HEK293T (cell line): Measurements from ENCODE around the gene RBFOX2.

ENCODE experiments used
- CTCF ChIA-PET: fragments of 350-600 bp; formaldehyde crosslinking; extraction: SDS; loops from one replicate; lab custom pipeline; 2021; ENCODE audit warnings: antibody characterized with exemption, inconsistent platforms; lab: Yijun Ruan, JAX
- POLR2A ChIA-PET: fragments of 350-600 bp; formaldehyde crosslinking; extraction: SDS; loops from one replicate; lab custom pipeline; 2020; ENCODE audit warnings: antibody characterized with exemption, inconsistent platforms; lab: Yijun Ruan, JAX
- DNase-seq: peaks from one replicate; pipeline ENCODE4 v3.0.0; 2012; ENCODE audit warnings: mixed read lengths; ENCODE audit errors: extremely low spot score
- ARNT ChIP-seq: fragments of 450-650 bp; IDR thresholded peaks from 2 replicates; pipeline ENCODE4 v1.6.1; 2017; ENCODE audit warnings: mild to moderate bottlenecking
- BHLHE40 ChIP-seq: fragments of 450-650 bp; IDR thresholded peaks from 2 replicates; pipeline ENCODE4 v1.6.1; 2016; ENCODE audit warnings: mild to moderate bottlenecking, moderate library complexity, borderline replicate concordance
- CTBP1 ChIP-seq: fragments of 450-650 bp; IDR thresholded peaks from 2 replicates; pipeline ENCODE4 v1.6.1; 2016; ENCODE audit warnings: borderline replicate concordance
- ELF4 ChIP-seq: fragments of 450-650 bp; IDR thresholded peaks from 2 replicates; pipeline ENCODE4 v1.6.1; 2017; ENCODE audit warnings: antibody characterized with exemption
- FOXA1 ChIP-seq: fragments of 450-650 bp; IDR thresholded peaks from 2 replicates; pipeline ENCODE4 v1.6.1; 2016; ENCODE audit warnings: mild to moderate bottlenecking
- FOXK2 ChIP-seq: fragments of 450-650 bp; IDR thresholded peaks from 2 replicates; pipeline ENCODE4 v1.6.1; 2016; ENCODE audit warnings: mild to moderate bottlenecking
- FOXM1 ChIP-seq: fragments of 450-650 bp; IDR thresholded peaks from 2 replicates; pipeline ENCODE4 v1.6.1; 2017; ENCODE audit warnings: mild to moderate bottlenecking, borderline replicate concordance
- HDGF ChIP-seq: fragments of 450-650 bp; IDR thresholded peaks from 2 replicates; pipeline ENCODE4 v1.6.1; 2017; ENCODE audit warnings: antibody characterized with exemption, borderline replicate concordance
- L3MBTL2 ChIP-seq: fragments of 450-650 bp; conservative IDR thresholded peaks from 2 replicates; pipeline ENCODE4 v1.6.1; 2016; ENCODE audit warnings: mild to moderate bottlenecking
- LEF1 ChIP-seq: fragments of 450-650 bp; IDR thresholded peaks from 2 replicates; pipeline ENCODE4 v1.6.1; 2017; ENCODE audit warnings: mild to moderate bottlenecking, borderline replicate concordance
- NFRKB ChIP-seq: fragments of 450-650 bp; IDR thresholded peaks from 2 replicates; pipeline ENCODE4 v1.6.1; 2016; ENCODE audit warnings: mild to moderate bottlenecking, moderate library complexity
- PKNOX1 ChIP-seq: fragments of 450-650 bp; IDR thresholded peaks from 2 replicates; pipeline ENCODE4 v1.6.1; 2016
- SP1 ChIP-seq: fragments of 450-650 bp; IDR thresholded peaks from 2 replicates; pipeline ENCODE4 v1.6.1; 2017
- SUZ12 ChIP-seq: fragments of 450-650 bp; IDR thresholded peaks from 2 replicates; pipeline ENCODE4 v1.6.1; 2016; ENCODE audit warnings: mild to moderate bottlenecking
- TARDBP ChIP-seq: fragments of 450-650 bp; IDR thresholded peaks from 2 replicates; pipeline ENCODE4 v1.6.1; 2016
- ZNF384 ChIP-seq: fragments of 450-650 bp; IDR thresholded peaks from 2 replicates; pipeline ENCODE4 v1.6.1; 2016

RBFOX2 gene

DNA sequence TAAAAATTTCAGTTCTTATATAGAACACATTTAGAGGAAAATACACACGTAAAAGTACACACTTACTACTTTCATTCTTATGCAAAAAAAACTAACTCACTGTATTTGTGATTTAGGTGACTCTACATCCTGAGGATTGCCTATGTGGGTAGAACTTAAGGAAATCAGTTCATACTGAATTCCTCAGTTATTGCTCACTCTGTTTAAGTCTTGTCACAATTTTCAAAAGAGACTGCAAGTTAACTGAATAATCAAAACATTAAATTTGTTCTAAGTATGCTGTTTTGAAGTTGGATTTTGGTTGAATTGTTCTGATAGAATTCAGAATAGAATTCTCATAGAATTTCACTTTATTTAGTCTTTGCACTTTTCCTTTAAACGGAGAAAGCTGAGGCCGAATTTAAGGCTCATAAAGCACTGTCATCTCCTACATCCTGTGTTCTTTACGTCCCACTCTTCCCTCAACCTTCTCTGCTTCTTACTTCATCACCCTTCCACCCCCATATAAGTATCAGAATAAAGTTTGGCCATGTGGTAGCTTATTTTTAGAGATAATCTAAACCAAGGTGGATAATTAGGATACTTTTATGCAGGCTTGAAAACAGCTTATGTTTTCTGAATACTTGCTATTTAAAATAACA, 251.2 kb downstream of the RBFOX2 start:
- TF ChIP-seq CTBP1 (no peak), FOXA1 (no peak), HDGF (no peak), BHLHE40 (no peak), PKNOX1 (no peak), NFRKB (no peak), SP1 (no peak), TARDBP (no peak), LEF1 (no peak), ELF4 (no peak), SUZ12 (no peak), L3MBTL2 (no peak), ARNT (no peak), FOXM1 (no peak), ZNF384 (no peak), FOXK2 (no peak)
- ChIA-PET CTCF (no interaction called here), POLR2A (interaction anchor here (0.9 kb wide), 1 partner anchor 139 kb away, joined by 3 read pairs; no protein-coding TSS in a partner anchor)
- DNase-seq: no peak

- ChIA-PET POLR2A (no interaction called here), CTCF (no interaction called here)
- DNase-seq: no peak
- no peak for TF ChIP-seq CTBP1
- no peak for TF ChIP-seq NFRKB
- TF ChIP-seq ARNT: no peak
- TF ChIP-seq L3MBTL2: no peak
- no peak for TF ChIP-seq HDGF
- TF ChIP-seq FOXA1: no peak
- TF ChIP-seq ZNF384: no peak
- no peak for TF ChIP-seq TARDBP
- no peak for TF ChIP-seq ELF4
- no peak for TF ChIP-seq SP1
- TF ChIP-seq LEF1: no peak
- TF ChIP-seq FOXM1: no peak
- no peak for TF ChIP-seq PKNOX1
- TF ChIP-seq SUZ12: no peak
Observed at GRCh38 chr22:35775339-35775738, 253.3 kb downstream of the RBFOX2 start.

GRCh38 chr22:35769974-35770373, 258.6 kb downstream of the RBFOX2 start:
- CTCF ChIA-PET: no interaction called here

GRCh38 chr22:35766654-35767580, 261.7 kb downstream of the RBFOX2 start:
- POLR2A ChIA-PET: no interaction called here
- DNase-seq: no peak
- no peak for TF ChIP-seq PKNOX1
- TF ChIP-seq NFRKB: no peak
- TF ChIP-seq LEF1: no peak
- no peak for TF ChIP-seq BHLHE40
- CTCF ChIA-PET: no interaction called here

More at GRCh38 chr22:35769974-35770373, 258.6 kb downstream of the RBFOX2 start:
- POLR2A ChIA-PET: no interaction called here
- TF ChIP-seq LEF1: no peak
- TF ChIP-seq ELF4: no peak
- TF ChIP-seq ARNT: no peak
- no peak for TF ChIP-seq HDGF
- TF ChIP-seq FOXA1: no peak
- no peak for TF ChIP-seq CTBP1
- no peak for TF ChIP-seq BHLHE40
- TF ChIP-seq SUZ12: no peak
- no peak for TF ChIP-seq FOXK2
- TF ChIP-seq FOXM1: no peak
- TF ChIP-seq ZNF384: no peak
- DNase-seq: no peak

DNA sequence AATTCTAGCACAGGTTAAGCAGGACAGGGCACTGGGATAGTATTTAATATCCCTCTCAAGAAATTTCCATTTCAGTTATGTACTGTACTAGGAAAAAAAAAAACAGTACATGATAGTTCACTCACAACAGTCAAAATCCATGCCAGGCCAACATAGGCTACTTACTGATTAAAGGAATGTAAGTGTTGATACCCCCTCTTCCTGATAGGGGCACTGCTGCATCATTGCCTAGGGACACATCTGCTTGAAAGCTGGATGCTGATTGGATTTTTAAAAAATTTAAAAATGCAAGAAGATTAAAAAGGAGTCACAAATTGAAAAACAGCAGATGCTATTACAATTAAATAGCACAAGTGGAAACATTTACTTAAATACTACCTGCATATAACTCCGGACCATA, 267.6 kb downstream of the RBFOX2 start:
- DNase-seq: no peak
- POLR2A ChIA-PET: no interaction called here
- CTCF ChIA-PET: interaction anchor here (0.6 to 1.3 kb wide), 2 partner anchors 296 to 305 kb away, joined by 5 read pairs; no protein-coding TSS in a partner anchor

DNA sequence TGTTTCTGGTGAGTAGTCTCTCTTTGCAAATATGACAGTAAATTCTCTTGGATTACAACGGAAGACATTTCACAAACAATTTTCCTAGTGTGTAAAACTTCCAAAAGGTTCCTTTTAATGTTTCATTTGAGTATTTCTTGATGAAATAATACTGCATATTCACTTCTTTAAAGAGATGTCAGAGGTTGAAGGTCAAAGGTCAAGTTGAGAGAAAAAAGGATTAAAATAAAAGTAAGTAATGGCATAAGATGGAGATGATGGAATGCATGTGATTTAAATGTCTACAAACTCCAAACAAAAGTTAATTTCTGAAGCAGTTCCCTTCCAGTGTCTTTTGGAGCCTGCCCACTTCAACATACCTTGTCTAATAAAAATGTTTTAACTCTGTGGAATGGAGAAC, 270.2 kb downstream of the RBFOX2 start:
- ChIA-PET POLR2A (no interaction called here), CTCF (no interaction called here)
- DNase-seq: no peak
- TF ChIP-seq SP1: no peak
- TF ChIP-seq ELF4: no peak
- no peak for TF ChIP-seq PKNOX1
- no peak for TF ChIP-seq FOXA1
- TF ChIP-seq TARDBP: no peak

More for the DNA sequence above, 267.6 kb downstream of the RBFOX2 start:
- TF ChIP-seq FOXK2 (no peak), ZNF384 (no peak), LEF1 (no peak), BHLHE40 (no peak), TARDBP (no peak), ELF4 (no peak)
